GM10266 (cell line): ENCODE data around the gene ZFYVE19.

Source experiments
- DNase-seq: peaks from one replicate; pipeline ENCODE4 v3.0.0; 2012; ENCODE audit errors: extremely low spot score
- TF ChIP-seq, protein P1 (sequence below): IDR thresholded peaks from 2 replicates; pipeline ENCODE4 v1.5.1; 2012; ENCODE audit warnings: mild to moderate bottlenecking, low read depth; ENCODE audit not compliant: control insufficient read depth, insufficient read depth; ENCODE audit errors: missing control alignments

ZFYVE19 gene

DNA sequence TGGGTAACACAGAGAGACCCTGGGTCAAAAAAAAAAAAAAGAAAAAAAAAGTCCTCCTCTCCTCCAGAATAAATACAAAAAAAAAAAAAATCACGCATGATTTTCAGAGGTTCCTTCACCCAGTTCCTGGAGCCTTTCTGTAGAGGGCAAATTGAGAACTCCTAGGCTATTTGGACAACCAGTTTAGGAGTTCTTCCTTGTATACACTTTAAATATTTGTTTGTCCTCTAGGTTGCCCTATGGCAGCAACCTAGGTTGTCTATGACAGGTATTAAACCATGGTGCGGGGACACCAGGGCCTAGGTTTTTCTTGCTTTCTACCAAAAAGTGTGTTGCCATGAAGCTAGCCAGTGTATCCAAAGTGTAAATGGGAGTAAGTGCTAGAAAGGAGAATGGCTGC, 3.8 kb upstream of the ZFYVE19 start:
- no peak for DNase-seq
- TF ChIP-seq, protein P1, sequence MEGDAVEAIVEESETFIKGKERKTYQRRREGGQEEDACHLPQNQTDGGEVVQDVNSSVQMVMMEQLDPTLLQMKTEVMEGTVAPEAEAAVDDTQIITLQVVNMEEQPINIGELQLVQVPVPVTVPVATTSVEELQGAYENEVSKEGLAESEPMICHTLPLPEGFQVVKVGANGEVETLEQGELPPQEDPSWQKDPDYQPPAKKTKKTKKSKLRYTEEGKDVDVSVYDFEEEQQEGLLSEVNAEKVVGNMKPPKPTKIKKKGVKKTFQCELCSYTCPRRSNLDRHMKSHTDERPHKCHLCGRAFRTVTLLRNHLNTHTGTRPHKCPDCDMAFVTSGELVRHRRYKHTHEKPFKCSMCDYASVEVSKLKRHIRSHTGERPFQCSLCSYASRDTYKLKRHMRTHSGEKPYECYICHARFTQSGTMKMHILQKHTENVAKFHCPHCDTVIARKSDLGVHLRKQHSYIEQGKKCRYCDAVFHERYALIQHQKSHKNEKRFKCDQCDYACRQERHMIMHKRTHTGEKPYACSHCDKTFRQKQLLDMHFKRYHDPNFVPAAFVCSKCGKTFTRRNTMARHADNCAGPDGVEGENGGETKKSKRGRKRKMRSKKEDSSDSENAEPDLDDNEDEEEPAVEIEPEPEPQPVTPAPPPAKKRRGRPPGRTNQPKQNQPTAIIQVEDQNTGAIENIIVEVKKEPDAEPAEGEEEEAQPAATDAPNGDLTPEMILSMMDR = no peak

DNA sequence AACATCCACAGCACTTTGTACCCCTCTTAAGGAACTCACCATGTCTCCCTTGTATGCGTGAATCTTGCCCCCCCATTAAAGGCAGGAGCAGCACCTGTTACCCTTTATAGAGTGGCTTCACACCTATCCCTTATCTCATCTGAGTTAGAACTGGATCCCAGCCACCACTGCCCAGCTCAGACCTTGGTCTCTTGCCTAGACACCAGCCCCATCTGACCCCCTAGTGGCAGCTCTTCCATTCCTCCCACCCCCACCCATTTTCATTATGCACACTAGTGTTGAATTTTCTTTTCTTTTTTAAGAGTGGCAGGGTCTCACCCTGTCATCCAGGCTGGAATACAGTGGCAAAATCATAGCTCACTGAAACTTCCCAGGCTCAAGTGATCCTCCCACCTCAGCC, 3.2 kb upstream of the ZFYVE19 start:
- DNase-seq = no peak
- TF ChIP-seq, protein P1 = no peak

DNA sequence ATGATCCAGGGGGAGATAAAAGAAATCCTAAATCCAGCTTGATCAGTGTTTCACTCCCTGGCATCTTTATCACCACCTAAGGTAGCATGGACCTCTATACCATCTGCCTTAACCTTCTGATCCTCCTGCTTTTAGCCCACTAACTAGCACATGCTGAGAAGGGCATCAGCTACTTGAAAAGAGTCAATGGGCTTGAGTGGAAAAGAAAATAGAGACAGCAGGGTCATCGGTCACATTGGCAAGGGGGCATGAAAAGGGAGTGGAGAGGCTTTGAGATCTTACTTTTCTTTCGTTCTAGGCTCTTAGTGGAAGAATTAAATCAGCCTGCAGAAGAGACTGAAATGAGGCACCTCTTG, 239 bp upstream of the ZFYVE19 start:
- DNase-seq = no peak
- TF ChIP-seq, protein P1 = no peak

DNA sequence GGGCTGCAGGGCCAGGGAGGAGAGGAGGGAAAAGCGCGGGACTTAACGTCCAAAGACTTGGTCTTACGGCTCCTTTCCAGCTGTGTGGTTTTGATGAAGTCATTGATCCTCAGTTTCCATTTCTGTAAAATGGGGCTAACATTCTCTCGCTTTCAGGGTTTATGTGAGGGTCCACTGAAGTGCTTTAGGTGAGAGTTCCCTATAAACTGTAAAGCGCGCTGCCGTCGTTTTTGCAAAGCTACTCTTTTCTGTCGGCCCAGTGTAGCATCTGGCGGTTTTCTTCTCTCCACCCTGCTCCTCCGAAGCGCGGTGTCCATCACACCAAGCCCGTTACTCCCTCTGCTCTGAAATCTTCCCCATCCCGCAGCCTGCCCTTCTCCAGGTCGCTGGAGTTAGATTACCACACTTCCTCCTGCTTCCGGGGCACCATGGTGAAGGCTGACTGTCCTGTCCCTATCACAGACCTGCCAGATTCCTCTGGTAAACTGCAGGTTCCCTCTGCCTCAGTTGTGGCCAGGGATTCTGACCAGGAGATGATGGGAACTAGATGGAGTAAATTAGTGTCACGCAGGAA, 1.1 kb downstream of the ZFYVE19 start:
- TF ChIP-seq, protein P1 = no peak

DNA sequence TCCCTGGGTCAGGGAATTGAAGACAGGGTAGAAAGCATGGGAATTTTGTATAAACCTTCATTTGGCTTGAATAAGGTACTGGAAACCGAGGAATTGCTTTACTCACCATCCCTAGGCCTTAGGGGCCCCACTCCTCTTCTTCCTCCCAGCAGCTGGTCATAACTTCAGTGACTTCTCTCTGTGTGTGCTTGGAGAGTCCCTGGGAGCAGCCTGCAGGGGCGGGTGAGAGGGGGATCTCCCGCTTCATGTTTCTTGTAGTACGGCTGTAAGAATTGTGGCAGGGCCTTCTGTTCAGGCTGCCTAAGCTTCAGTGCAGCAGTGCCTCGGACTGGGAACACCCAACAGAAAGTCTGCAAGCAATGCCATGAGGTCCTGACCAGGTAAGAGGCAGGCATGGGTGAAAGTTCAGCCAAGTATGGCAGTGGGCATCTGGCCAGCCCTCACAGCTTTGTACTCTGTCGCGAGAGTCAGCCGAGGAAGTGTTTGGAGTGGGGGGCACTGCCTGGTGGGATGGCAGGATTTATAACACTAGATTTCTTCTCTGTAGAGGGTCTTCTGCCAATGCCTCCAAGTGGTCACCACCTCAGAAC, 2.1 kb downstream of the ZFYVE19 start:
- DNase-seq = peak; percentile 25
- TF ChIP-seq, protein P1 = no peak

More for the DNA sequence above, 1.1 kb downstream of the ZFYVE19 start:
- no peak for DNase-seq

DNA sequence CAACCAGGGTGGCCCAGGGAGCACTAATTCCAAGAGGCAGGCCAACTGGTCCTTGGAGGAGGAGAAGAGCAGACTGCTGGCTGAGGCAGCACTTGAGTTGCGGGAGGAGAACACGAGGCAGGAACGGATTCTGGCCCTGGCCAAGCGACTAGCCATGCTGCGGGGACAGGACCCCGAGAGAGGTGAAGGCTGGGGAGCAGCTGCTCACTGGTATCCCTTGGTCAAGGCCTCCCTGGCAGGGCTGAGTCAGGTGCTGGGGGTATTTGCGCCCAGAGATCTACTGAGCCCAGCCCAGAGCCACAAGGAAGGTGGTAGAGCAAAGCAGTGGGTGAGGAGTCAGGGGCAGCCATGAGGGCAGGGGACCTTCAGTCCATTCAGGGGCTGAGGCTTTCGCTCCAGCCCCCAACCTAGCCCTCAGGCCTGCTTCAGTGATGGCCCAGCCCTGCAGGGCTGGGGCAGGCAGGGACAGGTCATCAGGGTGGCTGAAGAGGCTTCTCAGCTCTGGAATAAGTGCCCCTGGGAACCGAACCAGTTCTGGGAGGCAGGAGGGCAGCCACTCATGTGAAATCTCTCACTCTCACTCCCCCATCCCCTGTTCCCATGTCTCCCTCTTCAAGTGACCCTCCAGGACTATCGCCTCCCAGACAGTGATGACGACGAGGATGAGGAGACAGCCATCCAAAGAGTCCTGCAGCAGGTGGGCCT, 6.0 kb downstream of the ZFYVE19 start:
- DNase-seq = no peak
- TF ChIP-seq, protein P1 = no peak
